DOHH2 (cell line): ENCODE results near the gene LHFPL4.

Experiments
- H3F3A ChIP-seq: fragments of 200-600 bp; sonication (generic), shearing (Covaris generic); 2 replicates; pipeline ENCODE4 v1.6.0; 2016; ENCODE audit warnings: antibody characterized with exemption, mild to moderate bottlenecking; ENCODE audit not compliant: control insufficient read depth, insufficient read depth
- H3K27ac ChIP-seq: fragments of 200-600 bp; sonication (generic); 2 replicates; pipeline ENCODE4 v1.5.1; 2014; ENCODE audit warnings: low read depth, mild to moderate bottlenecking, low read length, moderate library complexity
- H3K27me3 ChIP-seq: fragments of 200-600 bp; sonication (generic); 2 replicates; pipeline ENCODE4 v1.6.1; 2014; ENCODE audit warnings: mild to moderate bottlenecking, low read length, mixed read lengths; ENCODE audit not compliant: control insufficient read depth
- H3K36me3 ChIP-seq: fragments of 200-600 bp; sonication (generic); 2 replicates; pipeline ENCODE4 v1.6.1; 2014; ENCODE audit warnings: mild to moderate bottlenecking, low read length, moderate library complexity, mixed read lengths; ENCODE audit not compliant: control insufficient read depth
- H3K4me1 ChIP-seq: fragments of 200-600 bp; sonication (generic); 2 replicates; pipeline ENCODE4 v1.6.1; 2014; ENCODE audit warnings: mild to moderate bottlenecking, low read length, mixed read lengths; ENCODE audit not compliant: control insufficient read depth
- H3K4me2 ChIP-seq: fragments of 200-600 bp; sonication (generic); 2 replicates; pipeline ENCODE4 v1.6.0; 2014; ENCODE audit warnings: mild to moderate bottlenecking, low read length, moderate library complexity
- H3K4me3 ChIP-seq: fragments of 200-600 bp; sonication (generic); 2 replicates; pipeline ENCODE4 v1.5.1; 2014; ENCODE audit warnings: mild to moderate bottlenecking, low read length, mixed read lengths
- H3K79me2 ChIP-seq: fragments of 200-600 bp; sonication (generic); 2 replicates; pipeline ENCODE4 v1.6.1; 2014; ENCODE audit warnings: mild to moderate bottlenecking, low read length, mixed read lengths; ENCODE audit not compliant: control insufficient read depth
- H3K9me2 ChIP-seq: fragments of 200-600 bp; sonication (generic); replicated peaks from 2 replicates; pipeline ENCODE4 v1.6.1; 2014; ENCODE audit warnings: mild to moderate bottlenecking, low read length, mixed read lengths; ENCODE audit not compliant: control insufficient read depth
- H3K9me3 ChIP-seq: fragments of 200-600 bp; sonication (generic); 2 replicates; pipeline ENCODE4 v1.6.1; 2014; ENCODE audit warnings: antibody characterized with exemption, low read length, mixed read lengths; ENCODE audit not compliant: control insufficient read depth, insufficient read depth
- H4K20me1 ChIP-seq: fragments of 200-600 bp; sonication (generic); 2 replicates; pipeline ENCODE4 v1.6.0; 2014; ENCODE audit warnings: low read depth, mild to moderate bottlenecking, antibody characterized with exemption, low read length, moderate library complexity; ENCODE audit not compliant: control insufficient read depth, insufficient read depth
- EZH2phosphoT487 ChIP-seq: fragments of 200-600 bp; sonication (generic); IDR thresholded peaks from 2 replicates; pipeline ENCODE4 v1.6.1; 2017; ENCODE audit warnings: borderline replicate concordance, mild to moderate bottlenecking, antibody characterized with exemption, low read length, moderate library complexity, mixed read lengths
- TF ChIP-seq, protein P1 (sequence below): fragments of 200-600 bp; sonication (generic); IDR thresholded peaks from one replicate; pipeline ENCODE4 v1.5.1; 2014; ENCODE audit warnings: antibody characterized with exemption, mild to moderate bottlenecking, low read depth, low read length; ENCODE audit not compliant: poor library complexity, severe bottlenecking

The LHFPL4 gene

DNA sequence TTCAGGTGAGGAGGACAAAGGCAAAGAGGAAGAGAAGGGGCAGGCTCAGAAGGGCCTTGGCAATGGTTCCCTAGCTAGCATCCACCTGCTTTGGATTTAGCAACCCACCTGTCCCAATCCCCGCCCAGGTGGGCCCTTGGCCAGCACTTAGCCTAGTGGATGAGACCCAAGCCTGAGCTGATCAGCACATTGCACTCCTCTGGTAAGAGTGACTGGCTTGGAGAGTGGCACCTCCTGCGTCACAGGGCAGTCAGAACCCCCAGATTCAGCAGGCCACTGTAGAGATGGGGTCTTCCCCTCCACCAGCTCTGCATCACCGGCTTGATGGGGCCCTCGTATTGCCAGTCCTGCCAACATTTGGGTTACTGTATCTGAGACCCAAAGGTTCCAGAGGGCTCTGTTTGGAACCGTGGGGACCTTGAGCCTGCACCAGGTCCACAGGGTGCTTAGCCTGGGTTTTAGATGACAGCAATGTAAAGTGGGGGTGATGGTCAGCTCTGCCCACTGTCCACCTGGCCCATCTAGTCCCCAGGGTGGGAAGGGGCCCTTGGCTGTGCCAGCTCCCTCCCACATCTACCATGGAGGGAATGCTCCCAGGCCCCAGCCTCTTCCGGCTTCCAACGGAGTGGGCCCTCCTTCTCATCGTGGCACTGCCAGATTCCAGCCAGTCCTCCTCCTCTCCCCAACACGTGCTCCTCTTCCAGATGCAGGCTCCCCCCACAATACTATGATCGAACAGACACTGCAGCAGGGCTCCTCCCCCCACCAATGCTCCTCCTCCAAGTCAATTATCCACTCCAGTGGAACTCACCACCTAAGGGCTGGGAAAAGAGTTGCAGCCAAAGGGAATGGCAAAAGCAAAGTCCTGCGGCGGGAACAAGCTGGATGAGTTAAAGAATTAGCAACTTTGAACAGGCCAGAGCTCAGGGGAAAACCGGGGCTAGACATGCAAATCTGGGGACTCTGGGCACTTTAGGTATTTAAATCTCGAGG is 45.7 kb downstream of the LHFPL4 start:
- no peak for TF ChIP-seq EZH2phosphoT487
- TF ChIP-seq, protein P1, sequence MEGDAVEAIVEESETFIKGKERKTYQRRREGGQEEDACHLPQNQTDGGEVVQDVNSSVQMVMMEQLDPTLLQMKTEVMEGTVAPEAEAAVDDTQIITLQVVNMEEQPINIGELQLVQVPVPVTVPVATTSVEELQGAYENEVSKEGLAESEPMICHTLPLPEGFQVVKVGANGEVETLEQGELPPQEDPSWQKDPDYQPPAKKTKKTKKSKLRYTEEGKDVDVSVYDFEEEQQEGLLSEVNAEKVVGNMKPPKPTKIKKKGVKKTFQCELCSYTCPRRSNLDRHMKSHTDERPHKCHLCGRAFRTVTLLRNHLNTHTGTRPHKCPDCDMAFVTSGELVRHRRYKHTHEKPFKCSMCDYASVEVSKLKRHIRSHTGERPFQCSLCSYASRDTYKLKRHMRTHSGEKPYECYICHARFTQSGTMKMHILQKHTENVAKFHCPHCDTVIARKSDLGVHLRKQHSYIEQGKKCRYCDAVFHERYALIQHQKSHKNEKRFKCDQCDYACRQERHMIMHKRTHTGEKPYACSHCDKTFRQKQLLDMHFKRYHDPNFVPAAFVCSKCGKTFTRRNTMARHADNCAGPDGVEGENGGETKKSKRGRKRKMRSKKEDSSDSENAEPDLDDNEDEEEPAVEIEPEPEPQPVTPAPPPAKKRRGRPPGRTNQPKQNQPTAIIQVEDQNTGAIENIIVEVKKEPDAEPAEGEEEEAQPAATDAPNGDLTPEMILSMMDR = no peak

DNA sequence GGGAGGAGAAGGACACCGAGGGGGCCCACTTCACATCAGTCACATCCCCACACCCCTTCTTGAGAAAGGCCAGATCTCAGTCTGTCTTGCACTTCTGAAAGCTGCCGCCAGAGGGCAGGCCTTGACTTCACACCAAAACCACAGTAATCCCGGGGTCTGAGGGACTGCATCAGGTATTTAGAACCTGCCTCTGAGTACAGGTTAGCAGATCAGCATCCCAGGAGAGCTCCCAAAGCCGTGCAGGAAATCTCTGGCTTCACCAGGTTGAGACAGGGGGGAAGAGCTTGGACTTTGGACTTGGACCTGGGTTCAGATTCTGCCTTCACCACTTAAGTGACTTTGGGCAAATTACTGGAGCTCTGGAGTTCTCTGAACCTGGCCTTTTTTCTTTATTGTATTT is 50.3 kb downstream of the LHFPL4 start:
- Histone ChIP-seq H3K4me1 (peaks cover 31% of the 10 kb centered on the region), H3F3A (peaks cover 10% of the 10 kb centered on the region; the same call in 1 of the 2 replicates), H3K9me2 (no peaks in the 10 kb centered on the region), H3K4me2 (no peak overlapping the region), H4K20me1 (no peaks in the 10 kb centered on the region), H3K36me3 (no peaks in the 10 kb centered on the region), H3K9me3 (no peaks in the 10 kb centered on the region), H3K4me3 (no peak overlapping the region), H3K79me2 (no peaks in the 10 kb centered on the region), H3K27me3 (peaks cover 22% of the 10 kb centered on the region), H3K27ac (no peak overlapping the region)
- TF ChIP-seq EZH2phosphoT487 = no peak
- TF ChIP-seq, protein P1 = peak; percentile 95

More for the DNA sequence above, 45.7 kb downstream of the LHFPL4 start:
- Histone ChIP-seq H3K36me3 (no peaks in the 10 kb centered on the region), H3K9me3 (no peaks in the 10 kb centered on the region), H3F3A (peaks cover 10% of the 10 kb centered on the region; the same call in 1 of the 2 replicates), H3K27ac (no peak overlapping the region), H4K20me1 (no peaks in the 10 kb centered on the region), H3K9me2 (no peaks in the 10 kb centered on the region), H3K27me3 (no peaks in the 10 kb centered on the region), H3K79me2 (no peaks in the 10 kb centered on the region), H3K4me3 (no peak overlapping the region), H3K4me2 (no peak overlapping the region), H3K4me1 (peaks cover 26% of the 10 kb centered on the region)

DNA sequence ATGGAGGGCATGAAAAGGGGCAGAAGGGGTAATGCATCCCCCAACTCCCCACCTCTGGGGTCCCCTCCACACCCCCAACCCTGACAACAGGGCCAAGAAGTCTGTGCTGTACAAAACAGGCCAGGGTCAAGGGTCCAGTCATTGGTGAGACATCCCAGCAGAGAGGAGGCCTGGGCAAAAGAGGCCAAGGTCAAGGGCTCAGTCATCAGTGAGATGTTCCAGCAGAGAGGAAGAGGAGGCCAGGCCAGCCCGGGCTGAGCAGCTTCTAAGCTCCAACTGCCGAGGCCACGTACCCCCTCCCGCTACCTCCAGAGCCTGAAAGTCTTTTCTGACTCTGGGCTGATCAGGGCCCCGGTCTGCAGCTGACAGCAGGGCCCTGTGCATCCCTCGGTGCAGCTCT is 52.4 kb downstream of the LHFPL4 start:
- Histone ChIP-seq H3K4me3 (no peak overlapping the region), H3K36me3 (no peaks in the 10 kb centered on the region), H3K9me2 (no peaks in the 10 kb centered on the region), H3K27ac (no peak overlapping the region), H3K4me1 (peaks cover 31% of the 10 kb centered on the region), H3K9me3 (no peaks in the 10 kb centered on the region), H3F3A (peaks cover 10% of the 10 kb centered on the region; the same call in 1 of the 2 replicates), H3K79me2 (no peaks in the 10 kb centered on the region), H3K27me3 (peaks cover 29% of the 10 kb centered on the region), H3K4me2 (no peak overlapping the region), H4K20me1 (no peaks in the 10 kb centered on the region)
- no peak for TF ChIP-seq EZH2phosphoT487
- TF ChIP-seq, protein P1 = no peak
